Panc1 (cell line): Measurements from ENCODE around the gene NR3C1. TPM values are rescaled to one million over a fixed set of nuclear protein-coding genes. Genes with fewer than 3 reads are reported as not detected.

ENCODE experiments used
- ATAC-seq: fragments of 200-7000 bp; cut with Tn5 transposase; 2 replicates; pipeline ENCODE4 v1.9.1; 2020; ENCODE audit warnings: mild to moderate bottlenecking, moderate library complexity
- BruUV-seq: library from RNA; stranded (reverse); fragments of 400-500 nt; replicated peaks from 2 replicates; lab custom pipeline; 2021; lab: Mats Ljungman, UMichigan
- CTCF ChIA-PET: fragments of 300-600 bp; sonication (Branson Sonifier 250); formaldehyde crosslinking; loops from one replicate; lab custom pipeline; 2022; ENCODE audit warnings: antibody characterized with exemption; lab: Charles Lee
- POLR2A ChIA-PET: fragments of 300-600 bp; sonication (Branson Sonifier 250); formaldehyde crosslinking; loops from one replicate; lab custom pipeline; 2022; ENCODE audit warnings: antibody characterized with exemption; lab: Charles Lee
- DNase-seq: peaks from one replicate; pipeline ENCODE4 v3.0.0-alpha.2; 2010; ENCODE audit warnings: low read depth, low spot score
- H3K27ac ChIP-seq: 2 replicates; pipeline ENCODE4 v1.5.1; 2011; ENCODE audit warnings: mild to moderate bottlenecking, low read length, inconsistent platforms
- H3K27me3 ChIP-seq: fragments of 200-500 bp; sonication (Bioruptor generic); 2 replicates; pipeline ENCODE4 v1.6.0; 2014; ENCODE audit warnings: low read length, inconsistent platforms; ENCODE audit not compliant: control insufficient read depth, insufficient read depth
- H3K36me3 ChIP-seq: fragments of 200-500 bp; sonication (Bioruptor generic); 2 replicates; pipeline ENCODE4 v1.5.1; 2014; ENCODE audit warnings: inconsistent platforms, mild to moderate bottlenecking, low read length, moderate library complexity; ENCODE audit not compliant: control insufficient read depth, insufficient read depth
- H3K4me1 ChIP-seq: 2 replicates; pipeline ENCODE4 v1.5.1; 2011; ENCODE audit warnings: inconsistent platforms, mild to moderate bottlenecking, low read length, moderate library complexity; ENCODE audit not compliant: control insufficient read depth, insufficient read depth
- H3K4me3 ChIP-seq, 2 experiments: 2 replicates each; pipeline ENCODE4 v1.5.1; 2011 to 2012; ENCODE audit warnings: low read depth in 2 of 2, low read length in 2 of 2, mild to moderate bottlenecking in 2 of 2, inconsistent platforms in 1 of 2, moderate library complexity in 1 of 2
- H3K9me3 ChIP-seq: fragments of 200-500 bp; sonication (Bioruptor generic); 2 replicates; pipeline ENCODE4 v1.5.1; 2014; ENCODE audit warnings: low read depth, mild to moderate bottlenecking, inconsistent platforms, low read length, moderate library complexity; ENCODE audit not compliant: control insufficient read depth, insufficient read depth
- CTCF ChIP-seq: fragments of 450-650 bp; IDR thresholded peaks from 2 replicates; pipeline ENCODE4 v1.5.1; 2017; ENCODE audit warnings: mild to moderate bottlenecking
- POLR2AphosphoS5 ChIP-seq: IDR thresholded peaks from 2 replicates; pipeline ENCODE4 v1.6.1; 2012; ENCODE audit warnings: mild to moderate bottlenecking, low read depth, low read length, moderate library complexity
- SIN3A ChIP-seq: IDR thresholded peaks from 2 replicates; pipeline ENCODE4 v1.6.1; 2012; ENCODE audit warnings: low read depth, mild to moderate bottlenecking, low read length, moderate library complexity, borderline replicate concordance; ENCODE audit not compliant: insufficient read depth
- TCF7L2 ChIP-seq: IDR thresholded peaks from 2 replicates; pipeline ENCODE4 v1.6.1; 2011; ENCODE audit warnings: mild to moderate bottlenecking, low read depth, low read length, inconsistent platforms
- in situ Hi-C: cut with HindIII; loops from 2 replicates; pipeline ENCODE4 v1.10.0; 2016; ENCODE audit warnings: low sequenced_read_pairs, low pct_unique_long_range_greater_than_20kb
- intact Hi-C: fragments of 100-400 bp; cut with micrococcal nuclease; formaldehyde crosslinking; loops from one replicate; pipeline ENCODE4 v1.10.0; 2022; ENCODE audit not compliant: unreplicated experiment
- total RNA-seq: library from RNA; stranded (reverse); gene quantifications from one replicate; pipeline ENCODE4 v1.2.1, GENCODE V29; 2021; ENCODE audit not compliant: unreplicated experiment
- TF ChIP-seq, protein P1 (sequence below), 2 experiments: IDR thresholded peaks; 2 replicates each; pipeline ENCODE4 v1.6.1; 2011 to 2012; ENCODE audit warnings: low read depth in 2 of 2, control low read depth in 1 of 2, low read length in 1 of 2, mild to moderate bottlenecking in 1 of 2, moderate library complexity in 1 of 2; ENCODE audit not compliant: insufficient read depth in 1 of 2

NR3C1 gene
- total RNA-seq, 1 experiment from 2014 or later, result 52.6 TPM

GRCh38 chr5:143281226-143281625 lies 122.3 kb downstream of the NR3C1 start:
- TF ChIP-seq CTCF (no peak), TCF7L2 (no peak), SIN3A (no peak), POLR2AphosphoS5 (no peak)
- TF ChIP-seq, protein P1, sequence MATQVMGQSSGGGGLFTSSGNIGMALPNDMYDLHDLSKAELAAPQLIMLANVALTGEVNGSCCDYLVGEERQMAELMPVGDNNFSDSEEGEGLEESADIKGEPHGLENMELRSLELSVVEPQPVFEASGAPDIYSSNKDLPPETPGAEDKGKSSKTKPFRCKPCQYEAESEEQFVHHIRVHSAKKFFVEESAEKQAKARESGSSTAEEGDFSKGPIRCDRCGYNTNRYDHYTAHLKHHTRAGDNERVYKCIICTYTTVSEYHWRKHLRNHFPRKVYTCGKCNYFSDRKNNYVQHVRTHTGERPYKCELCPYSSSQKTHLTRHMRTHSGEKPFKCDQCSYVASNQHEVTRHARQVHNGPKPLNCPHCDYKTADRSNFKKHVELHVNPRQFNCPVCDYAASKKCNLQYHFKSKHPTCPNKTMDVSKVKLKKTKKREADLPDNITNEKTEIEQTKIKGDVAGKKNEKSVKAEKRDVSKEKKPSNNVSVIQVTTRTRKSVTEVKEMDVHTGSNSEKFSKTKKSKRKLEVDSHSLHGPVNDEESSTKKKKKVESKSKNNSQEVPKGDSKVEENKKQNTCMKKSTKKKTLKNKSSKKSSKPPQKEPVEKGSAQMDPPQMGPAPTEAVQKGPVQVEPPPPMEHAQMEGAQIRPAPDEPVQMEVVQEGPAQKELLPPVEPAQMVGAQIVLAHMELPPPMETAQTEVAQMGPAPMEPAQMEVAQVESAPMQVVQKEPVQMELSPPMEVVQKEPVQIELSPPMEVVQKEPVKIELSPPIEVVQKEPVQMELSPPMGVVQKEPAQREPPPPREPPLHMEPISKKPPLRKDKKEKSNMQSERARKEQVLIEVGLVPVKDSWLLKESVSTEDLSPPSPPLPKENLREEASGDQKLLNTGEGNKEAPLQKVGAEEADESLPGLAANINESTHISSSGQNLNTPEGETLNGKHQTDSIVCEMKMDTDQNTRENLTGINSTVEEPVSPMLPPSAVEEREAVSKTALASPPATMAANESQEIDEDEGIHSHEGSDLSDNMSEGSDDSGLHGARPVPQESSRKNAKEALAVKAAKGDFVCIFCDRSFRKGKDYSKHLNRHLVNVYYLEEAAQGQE (IDR thresholded peaks at IDR 0.05; ENCODE audit: insufficient read depth in 1 of 2, low read depth in 2 of 2, low read length in 1 of 2), result no peak
- DNase-seq (no peak), ATAC-seq (no peak)
- CTCF ChIA-PET, result interaction anchor here (0.6 kb wide), 1 partner anchor 24 kb away, joined by 5 read pairs; no protein-coding TSS in a partner anchor
- intact Hi-C loops (no loop called here), in situ Hi-C loops (no loop called here)
- Histone ChIP-seq H3K27me3 (no peaks in the 10 kb centered on the region), H3K36me3 (peaks cover 3% of the 10 kb centered on the region; the same call in 1 of the 2 replicates), H3K27ac (0 out of 2 replicates have a peak overlapping the region, but pooled peaks have one; percentile 0), H3K4me3 (no peak overlapping the region), H3K4me1 (peaks cover 12% of the 10 kb centered on the region), H3K9me3 (no peaks in the 10 kb centered on the region)
- BruUV-seq, result no TSS peak
- POLR2A ChIA-PET, result no interaction called here

- H3K27ac ChIP-seq, result no peak overlapping the region
- intact Hi-C loops, result no loop called here
- H3K4me1 ChIP-seq, result peaks cover 12% of the 10 kb centered on the region
- ChIA-PET POLR2A (no interaction called here), CTCF (no interaction called here)
- peaks cover 3% of the 10 kb centered on the region; the same call in 1 of the 2 replicates for H3K36me3 ChIP-seq
- no peak overlapping the region for H3K4me3 ChIP-seq
- DNase-seq, result no peak
- no TSS peak for BruUV-seq
- no peaks in the 10 kb centered on the region for H3K27me3 ChIP-seq
- in situ Hi-C loops, result no loop called here
- no peaks in the 10 kb centered on the region for H3K9me3 ChIP-seq
- TF ChIP-seq TCF7L2, result no peak
- TF ChIP-seq SIN3A, result no peak
- no peak for TF ChIP-seq POLR2AphosphoS5
- TF ChIP-seq CTCF, result no peak
- ATAC-seq, result peak; percentile 90
Measured at GRCh38 chr5:143279698-143280097, 123.8 kb downstream of the NR3C1 start.
